Thyroid gland (tissue), 4 donors: ENCODE measurements around the gene JDP2. TPM values are rescaled to one million over a fixed set of nuclear protein-coding genes. Genes with fewer than 3 reads are reported as not detected.

Experiments
- DNase-seq, 2 donors: peaks; one replicate each; pipeline ENCODE4 v3.0.0-alpha.2; 2019
- H3K27ac ChIP-seq, 3 donors: fragments of 200-600 bp; sonication (generic); 1 replicate in 2 of 3; 2 replicates in 1 of 3; pipeline ENCODE4 v1.5.1; 2016 to 2019; ENCODE audit warnings: mild to moderate bottlenecking in 1 of 3, moderate library complexity in 1 of 3
- H3K27me3 ChIP-seq: fragments of 200-600 bp; sonication (generic); one replicate; pipeline ENCODE4 v1.5.1; 2019
- H3K36me3 ChIP-seq, 2 donors: fragments of 200-600 bp; sonication (generic); one replicate each; pipeline ENCODE4 v1.5.1; 2016 to 2019
- H3K4me1 ChIP-seq, 2 donors: fragments of 200-600 bp; sonication (generic); one replicate each; pipeline ENCODE4 v1.5.1; 2017 to 2019
- H3K4me3 ChIP-seq, 3 donors: fragments of 200-600 bp; sonication (generic); replicated peaks in 1 of 3; 1 replicate in 2 of 3; 2 replicates in 1 of 3; pipeline ENCODE4 v1.5.1; 2016; ENCODE audit warnings: mild to moderate bottlenecking in 1 of 3
- H3K9me3 ChIP-seq: fragments of 200-600 bp; sonication (generic); one replicate; pipeline ENCODE4 v1.5.1; 2017
- POLR2A ChIP-seq, 2 donors: fragments of 450-650 bp; IDR thresholded peaks; one replicate each; pipeline ENCODE4 v1.6.1; 2017; ENCODE audit warnings: antibody characterized with exemption in 2 of 2, mild to moderate bottlenecking in 2 of 2, moderate library complexity in 1 of 2
- WGBS, 2 donors: methylation state at CpG; one replicate each; pipeline ENCODE4 v1.1.5; 2017; 5-methylcytosine and 5-hydroxymethylcytosine counted together
- intact Hi-C: fragments of 100-400 bp; cut with DNase I; formaldehyde crosslinking; loops from one replicate; pipeline ENCODE4 v1.15.1; 2023
- total RNA-seq, 4 donors: library from RNA; depleted of rRNA; stranded (reverse); fragments of >200 nt; gene quantifications; one replicate each; pipeline ENCODE4 v1.2.3, GENCODE V29; 2016
- TF ChIP-seq, protein P1 (sequence below), 6 experiments: fragments of 200-600 bp in 3 of 6; fragments of 450-650 bp in 3 of 6; sonication (generic) in 3 of 6; IDR thresholded peaks; one replicate each; pipeline ENCODE4 v1.5.1; 2016 to 2019; ENCODE audit warnings: antibody characterized with exemption in 6 of 6, mild to moderate bottlenecking in 2 of 6, inconsistent platforms in 1 of 6, moderate library complexity in 1 of 6

The JDP2 gene
- total RNA-seq, 4 donors from 2014 or later = 24.2 to 54.6 (median 36.3) TPM

DNA sequence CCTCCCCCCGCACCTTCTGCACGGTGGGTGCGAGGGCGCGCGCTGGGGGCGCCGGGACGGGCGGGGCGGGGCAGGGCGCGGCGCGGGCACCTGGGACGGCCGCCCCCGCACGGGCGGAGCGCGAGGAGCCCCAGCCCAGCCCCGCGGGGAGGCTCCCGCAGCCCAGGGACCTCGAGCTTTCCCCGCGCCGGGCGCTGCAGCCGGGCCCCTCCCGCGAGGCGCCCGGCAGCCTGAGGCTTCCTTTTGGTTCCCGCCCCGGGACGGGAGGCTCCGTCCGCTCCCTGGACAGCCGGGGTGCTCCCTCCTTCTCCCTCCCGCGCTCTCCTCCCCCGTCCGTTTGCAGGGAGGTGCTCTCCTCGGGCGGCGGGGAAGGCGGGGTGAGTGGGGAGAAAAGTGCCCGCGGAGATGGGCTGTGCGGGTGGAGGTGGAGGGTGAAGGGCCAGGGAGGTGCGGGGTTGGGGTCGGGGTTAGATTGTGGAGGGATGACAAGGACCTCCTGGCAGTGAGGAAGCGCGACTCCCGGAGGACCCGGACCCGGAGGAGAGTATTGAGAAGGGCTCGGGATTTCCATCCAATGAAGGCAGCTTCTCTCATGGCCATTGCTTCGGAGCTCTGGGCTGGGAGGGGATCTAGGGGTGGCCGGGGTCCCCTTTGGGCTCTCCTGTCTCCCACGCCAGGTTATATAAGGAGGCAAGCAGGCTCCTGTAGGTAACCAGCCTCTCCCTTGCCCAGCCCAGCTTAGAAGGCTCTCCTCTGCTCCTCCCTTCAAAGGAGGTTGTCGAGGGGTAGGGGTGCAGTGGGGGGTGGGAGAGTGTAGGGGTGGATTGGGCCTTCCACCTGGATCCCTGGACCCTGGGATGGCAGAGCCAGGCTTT is 645 bp downstream of the JDP2 start:
- H3K27ac ChIP-seq = peak overlapping the region; percentile 56 to 69 (median 58)
- peak overlapping the region in 2 of 3 donors; percentile 55 to 88 for H3K4me3 ChIP-seq
- intact Hi-C loops = no loop called here
- 1 to 3% methylated on average over 19 to 24 of the region's 64 CpGs for WGBS, 2 donors
- H3K27me3 ChIP-seq = no peaks in the 10 kb centered on the region
- DNase-seq = peak; percentile 39 to 59
- H3K9me3 ChIP-seq = no peaks in the 10 kb centered on the region
- H3K36me3 ChIP-seq = peaks cover 0 to 3% of the 10 kb centered on the region in 2 donors
- TF ChIP-seq, protein P1, sequence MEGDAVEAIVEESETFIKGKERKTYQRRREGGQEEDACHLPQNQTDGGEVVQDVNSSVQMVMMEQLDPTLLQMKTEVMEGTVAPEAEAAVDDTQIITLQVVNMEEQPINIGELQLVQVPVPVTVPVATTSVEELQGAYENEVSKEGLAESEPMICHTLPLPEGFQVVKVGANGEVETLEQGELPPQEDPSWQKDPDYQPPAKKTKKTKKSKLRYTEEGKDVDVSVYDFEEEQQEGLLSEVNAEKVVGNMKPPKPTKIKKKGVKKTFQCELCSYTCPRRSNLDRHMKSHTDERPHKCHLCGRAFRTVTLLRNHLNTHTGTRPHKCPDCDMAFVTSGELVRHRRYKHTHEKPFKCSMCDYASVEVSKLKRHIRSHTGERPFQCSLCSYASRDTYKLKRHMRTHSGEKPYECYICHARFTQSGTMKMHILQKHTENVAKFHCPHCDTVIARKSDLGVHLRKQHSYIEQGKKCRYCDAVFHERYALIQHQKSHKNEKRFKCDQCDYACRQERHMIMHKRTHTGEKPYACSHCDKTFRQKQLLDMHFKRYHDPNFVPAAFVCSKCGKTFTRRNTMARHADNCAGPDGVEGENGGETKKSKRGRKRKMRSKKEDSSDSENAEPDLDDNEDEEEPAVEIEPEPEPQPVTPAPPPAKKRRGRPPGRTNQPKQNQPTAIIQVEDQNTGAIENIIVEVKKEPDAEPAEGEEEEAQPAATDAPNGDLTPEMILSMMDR (IDR thresholded peaks at IDR 0.05) = no peak
- no peak for TF ChIP-seq POLR2A (IDR thresholded peaks at IDR 0.05)
- peaks cover 20 to 25% of the 10 kb centered on the region in 2 donors for H3K4me1 ChIP-seq

DNA sequence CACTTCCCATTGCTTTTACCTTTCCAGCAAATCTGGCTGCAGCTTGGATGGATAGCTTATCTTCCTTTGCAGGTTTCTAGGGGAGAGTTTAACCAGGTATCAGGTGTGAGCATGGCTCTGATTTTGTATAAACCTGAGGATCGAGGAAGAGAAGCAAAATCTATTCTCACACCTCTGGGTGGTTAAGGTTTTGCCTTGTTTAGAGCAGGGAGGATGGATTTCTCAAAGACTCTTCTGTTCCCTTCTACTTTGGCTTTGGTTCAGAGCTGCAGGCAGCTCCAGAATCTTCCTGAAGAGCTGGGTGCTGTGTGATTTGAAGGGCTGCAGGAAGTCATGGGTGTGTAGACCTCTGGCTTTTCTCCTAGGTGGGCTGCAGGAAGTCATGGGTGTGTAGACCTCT is 1.7 kb downstream of the JDP2 start:
- no peak for DNase-seq
- H3K36me3 ChIP-seq = peaks cover under 1 to 3% of the 10 kb centered on the region in 2 donors
- intact Hi-C loops = no loop called here
- peaks cover 20 to 25% of the 10 kb centered on the region in 2 donors for H3K4me1 ChIP-seq
- no peaks in the 10 kb centered on the region for H3K27me3 ChIP-seq
- no peaks in the 10 kb centered on the region for H3K9me3 ChIP-seq
- 74 to 81% methylated on average over 1 of the region's 1 CpG for WGBS, 2 donors
- TF ChIP-seq POLR2A (IDR thresholded peaks at IDR 0.05) = no peak
- TF ChIP-seq, protein P1 (IDR thresholded peaks at IDR 0.05) = no peak
- no peak overlapping the region for H3K4me3 ChIP-seq
- peak overlapping the region in 2 of 3 donors; percentile 58 to 69 for H3K27ac ChIP-seq

DNA sequence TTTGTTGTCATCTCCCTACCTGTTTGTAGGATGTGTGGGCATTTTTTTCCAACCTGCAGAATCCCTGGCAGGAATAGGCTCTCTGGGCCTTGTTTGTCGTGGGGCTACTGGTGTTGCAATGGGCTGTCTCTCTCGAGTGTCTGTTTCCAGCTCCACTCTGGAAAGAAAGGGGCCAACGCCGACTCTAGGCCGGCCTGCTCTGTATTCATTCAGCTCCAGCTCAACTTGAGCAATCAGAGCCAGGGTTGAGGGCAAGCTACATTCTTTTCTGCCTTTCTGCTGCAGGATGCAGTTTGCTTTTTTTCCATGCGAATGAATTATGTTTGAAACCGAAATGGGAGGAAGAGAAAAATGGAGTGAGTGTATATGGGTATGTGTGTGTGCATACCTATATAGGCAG is 2.3 kb downstream of the JDP2 start:
- DNase-seq = no peak
- Histone ChIP-seq H3K27me3 (no peaks in the 10 kb centered on the region), H3K4me3 (no peak overlapping the region), H3K27ac (peak overlapping the region in 1 of 3 donors; percentile 58), H3K9me3 (no peaks in the 10 kb centered on the region), H3K4me1 (peaks cover 20 to 25% of the 10 kb centered on the region in 2 donors), H3K36me3 (peaks cover 3 to 6% of the 10 kb centered on the region in 2 donors)
- intact Hi-C loops = no loop called here
- WGBS, 2 donors = 64 to 69% methylated on average over 7 of the region's 7 CpGs
- TF ChIP-seq, protein P1 (IDR thresholded peaks at IDR 0.05) = no peak
- no peak for TF ChIP-seq POLR2A (IDR thresholded peaks at IDR 0.05)

DNA sequence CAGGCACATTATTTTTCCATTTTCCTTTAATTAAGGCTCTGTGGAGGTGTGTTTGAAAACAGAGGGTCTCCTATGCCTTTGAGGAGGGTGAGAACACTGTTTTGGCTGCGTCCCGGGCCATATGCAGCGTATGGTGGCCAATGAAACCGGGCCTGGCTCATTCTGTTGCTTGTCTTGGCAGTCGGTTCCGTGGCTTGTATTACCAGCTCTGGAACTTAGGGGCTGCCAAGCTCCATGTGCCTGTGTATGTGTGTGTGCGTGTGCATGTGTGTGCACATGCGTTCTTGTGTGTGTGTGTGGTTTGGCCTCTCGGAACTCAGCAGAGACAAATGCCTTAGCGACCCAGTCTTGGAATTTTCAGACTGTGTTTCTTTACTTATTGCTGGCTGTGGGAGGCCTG is 2.7 kb downstream of the JDP2 start:
- peak overlapping the region in 1 of 3 donors; percentile 58 for H3K27ac ChIP-seq
- H3K36me3 ChIP-seq = peaks cover 3 to 6% of the 10 kb centered on the region in 2 donors
- no peaks in the 10 kb centered on the region for H3K27me3 ChIP-seq
- TF ChIP-seq POLR2A (IDR thresholded peaks at IDR 0.05) = no peak
- TF ChIP-seq, protein P1 (IDR thresholded peaks at IDR 0.05) = no peak
- intact Hi-C loops = no loop called here
- H3K4me3 ChIP-seq = no peak overlapping the region
- WGBS, 2 donors = 66 to 81% methylated on average over 10 of the region's 10 CpGs
- DNase-seq = no peak
- peaks cover 20 to 25% of the 10 kb centered on the region in 2 donors for H3K4me1 ChIP-seq
- H3K9me3 ChIP-seq = no peaks in the 10 kb centered on the region

DNA sequence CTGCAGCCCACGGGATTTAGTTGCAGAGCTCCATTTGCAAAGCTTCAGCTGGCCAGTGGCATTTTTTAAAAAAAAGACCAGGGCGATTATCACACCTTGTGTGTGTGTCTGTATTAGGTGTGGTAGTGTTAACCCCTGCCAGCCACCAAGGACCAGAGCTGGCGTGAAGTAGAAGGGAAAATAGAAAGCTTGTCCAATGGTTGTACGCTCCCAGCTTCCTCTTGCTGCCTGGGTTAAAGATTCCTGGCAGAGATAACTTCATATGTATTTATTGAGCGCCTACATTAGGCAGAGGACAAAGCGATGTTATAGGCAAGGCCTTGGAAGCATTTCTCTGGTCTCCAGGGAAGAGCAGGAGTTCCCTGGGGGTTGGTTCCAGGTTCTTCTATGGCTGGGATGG is 3.2 kb downstream of the JDP2 start:
- Histone ChIP-seq H3K27ac (no peak overlapping the region), H3K4me1 (peaks cover 20 to 25% of the 10 kb centered on the region in 2 donors), H3K27me3 (no peaks in the 10 kb centered on the region), H3K36me3 (peaks cover 3 to 6% of the 10 kb centered on the region in 2 donors), H3K9me3 (no peaks in the 10 kb centered on the region), H3K4me3 (no peak overlapping the region)
- TF ChIP-seq, protein P1 (IDR thresholded peaks at IDR 0.05) = no peak
- no peak for TF ChIP-seq POLR2A (IDR thresholded peaks at IDR 0.05)
- intact Hi-C loops = no loop called here
- DNase-seq = no peak
- WGBS, 2 donors = 68 to 78% methylated on average over 6 of the region's 6 CpGs
